Esophagus squamous epithelium (tissue), 4 donors: ENCODE results near the gene GMDS.

Source experiments
- POLR2A ChIP-seq, 4 donors: fragments of 450-650 bp; IDR thresholded peaks; one replicate each; pipeline ENCODE4 v1.6.1; 2017; ENCODE audit warnings: antibody characterized with exemption in 4 of 4, mild to moderate bottlenecking in 4 of 4, moderate library complexity in 3 of 4
- TF ChIP-seq, protein P1 (sequence below), 6 experiments: fragments of 450-650 bp in 4 of 6; fragments of 200-600 bp in 2 of 6; sonication (generic) in 2 of 6; IDR thresholded peaks; one replicate each; pipeline ENCODE4 v1.5.1; 2016 to 2019; ENCODE audit warnings: antibody characterized with exemption in 6 of 6, mild to moderate bottlenecking in 4 of 6, moderate library complexity in 4 of 6

DNA sequence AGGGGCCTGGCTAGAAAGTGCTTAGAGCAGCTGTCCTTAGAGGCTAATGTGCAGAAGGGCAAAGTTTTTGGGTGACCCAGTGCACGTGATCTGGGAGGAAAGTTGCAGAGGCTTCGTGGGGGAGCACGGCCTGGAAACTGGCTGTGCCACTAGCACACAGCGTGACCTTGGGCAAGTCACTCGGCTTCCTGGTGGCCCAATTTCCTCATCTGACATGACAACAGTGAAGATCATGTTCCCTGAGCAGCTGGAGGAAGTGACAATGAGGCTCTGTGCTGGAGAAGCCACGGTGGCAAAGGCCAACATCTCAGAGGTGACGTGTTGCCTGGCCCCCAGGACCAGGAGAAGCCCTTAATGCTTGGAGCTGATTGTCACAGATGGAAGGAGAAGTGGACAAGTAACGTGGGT lies 536.2 kb downstream of the GMDS start:
- TF ChIP-seq, protein P1, sequence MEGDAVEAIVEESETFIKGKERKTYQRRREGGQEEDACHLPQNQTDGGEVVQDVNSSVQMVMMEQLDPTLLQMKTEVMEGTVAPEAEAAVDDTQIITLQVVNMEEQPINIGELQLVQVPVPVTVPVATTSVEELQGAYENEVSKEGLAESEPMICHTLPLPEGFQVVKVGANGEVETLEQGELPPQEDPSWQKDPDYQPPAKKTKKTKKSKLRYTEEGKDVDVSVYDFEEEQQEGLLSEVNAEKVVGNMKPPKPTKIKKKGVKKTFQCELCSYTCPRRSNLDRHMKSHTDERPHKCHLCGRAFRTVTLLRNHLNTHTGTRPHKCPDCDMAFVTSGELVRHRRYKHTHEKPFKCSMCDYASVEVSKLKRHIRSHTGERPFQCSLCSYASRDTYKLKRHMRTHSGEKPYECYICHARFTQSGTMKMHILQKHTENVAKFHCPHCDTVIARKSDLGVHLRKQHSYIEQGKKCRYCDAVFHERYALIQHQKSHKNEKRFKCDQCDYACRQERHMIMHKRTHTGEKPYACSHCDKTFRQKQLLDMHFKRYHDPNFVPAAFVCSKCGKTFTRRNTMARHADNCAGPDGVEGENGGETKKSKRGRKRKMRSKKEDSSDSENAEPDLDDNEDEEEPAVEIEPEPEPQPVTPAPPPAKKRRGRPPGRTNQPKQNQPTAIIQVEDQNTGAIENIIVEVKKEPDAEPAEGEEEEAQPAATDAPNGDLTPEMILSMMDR (IDR thresholded peaks at IDR 0.05): no peak
- no peak for TF ChIP-seq POLR2A (IDR thresholded peaks at IDR 0.05)
